Brain pericyte (primary cell): Measurements from ENCODE around the gene RBBP7.

Source experiments
- DNase-seq: peaks from one replicate; pipeline ENCODE4 v3.0.0-alpha.2; 2012; ENCODE audit warnings: low read depth, low spot score

The RBBP7 gene

DNA sequence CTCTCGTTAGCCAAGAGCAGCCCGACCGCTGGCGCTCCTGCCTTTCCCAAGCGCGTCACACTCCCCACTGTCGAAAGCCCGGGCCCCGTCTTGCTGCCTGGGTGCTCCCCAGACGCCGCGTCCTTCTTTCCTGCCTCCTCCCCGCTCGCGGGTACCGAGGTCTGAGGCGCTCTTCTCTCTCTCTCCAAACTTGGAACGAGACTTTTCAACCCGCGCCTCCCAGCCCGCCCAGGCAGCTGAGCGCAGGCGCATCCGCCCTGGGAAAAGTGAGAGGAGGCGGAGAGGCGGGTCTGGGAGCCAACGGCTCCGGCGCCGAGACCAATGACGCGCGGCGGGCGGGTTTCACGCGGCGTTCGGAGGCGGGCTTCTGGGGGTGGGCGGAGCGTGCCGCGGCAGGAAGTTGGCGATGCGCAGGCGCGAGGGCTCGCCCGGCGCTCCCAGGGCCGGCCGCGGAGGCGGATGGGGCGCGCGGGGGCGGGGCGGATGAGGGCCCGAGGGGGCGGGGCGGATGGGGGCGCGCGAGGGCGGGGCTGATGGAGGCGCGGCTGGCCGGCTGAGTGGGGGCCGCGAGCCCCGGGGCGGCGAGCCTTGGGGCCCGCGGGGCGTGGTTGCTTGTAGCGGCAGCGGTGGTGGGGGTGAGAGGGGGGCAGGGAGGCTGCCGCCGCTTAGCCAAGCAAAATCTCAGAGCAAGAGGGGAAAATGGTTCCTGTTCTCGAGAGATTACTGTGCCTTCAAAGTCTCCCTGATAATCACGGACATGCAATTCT lies at the start of gene RBBP7:
Gene RBBP7 (minus strand): TSS at position 268 of the 767 bp plus-strand sequence. CDS start 309 bp downstream, outside the sequence.
- peak; percentile 71 for DNase-seq

DNA sequence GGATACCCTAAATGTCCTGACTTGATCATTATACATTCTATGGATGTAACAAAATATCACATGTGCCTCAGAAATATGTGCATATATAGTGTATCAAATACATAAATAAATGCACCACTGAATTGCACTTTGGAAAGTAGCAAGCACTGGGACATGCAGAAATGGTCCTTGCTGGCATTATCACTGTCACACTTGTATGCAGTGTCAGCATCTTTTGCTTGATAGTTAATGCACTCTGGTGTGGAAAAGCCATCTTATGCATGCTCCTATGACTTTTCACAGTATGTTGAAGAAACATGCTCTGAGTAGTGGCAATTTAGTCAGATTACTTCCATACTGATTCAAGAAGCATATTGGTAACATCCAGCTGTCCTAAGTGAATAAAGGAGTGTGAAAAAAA lies 48.8 kb upstream of the RBBP7 start:
- DNase-seq, result no peak

DNA sequence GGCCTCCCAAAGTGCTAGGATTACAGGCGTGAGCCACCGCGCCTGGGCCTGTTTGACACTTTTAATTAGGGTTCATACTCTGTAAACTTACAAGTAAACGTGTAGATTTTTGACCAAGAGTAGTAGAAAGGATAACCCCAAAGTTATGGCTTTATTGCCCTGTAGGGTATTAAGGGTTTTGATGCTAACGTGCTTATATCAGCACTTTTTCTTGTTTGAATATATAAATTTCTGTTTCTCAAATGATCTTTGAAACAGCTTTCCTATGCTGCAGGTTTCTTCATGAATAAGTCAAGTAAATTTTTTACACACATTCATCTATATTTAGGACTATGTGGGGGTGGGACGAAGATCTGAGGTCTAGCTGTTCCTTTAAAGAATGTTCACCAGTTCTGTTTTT lies 47.0 kb upstream of the RBBP7 start:
- no peak for DNase-seq

DNA sequence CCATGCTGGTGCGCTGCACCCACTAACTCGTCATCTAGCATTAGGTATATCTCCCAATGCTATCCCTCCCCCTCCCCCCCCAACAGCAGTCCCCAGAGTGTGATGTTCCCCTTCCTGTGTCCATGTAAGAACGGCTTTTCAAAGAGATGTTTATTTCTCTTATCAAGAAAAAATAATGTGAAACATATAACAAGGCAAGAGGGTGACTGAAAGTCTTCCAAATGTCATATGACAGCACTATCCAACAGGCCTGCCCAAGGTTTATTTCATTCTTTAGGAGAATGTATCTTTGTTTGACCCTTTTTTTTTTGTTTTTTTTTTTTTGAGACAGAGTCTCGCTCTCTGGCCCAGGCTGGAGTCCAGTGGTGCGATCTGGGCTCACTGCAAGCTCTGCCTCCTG lies 46.4 kb upstream of the RBBP7 start:
- DNase-seq, result no peak

DNA sequence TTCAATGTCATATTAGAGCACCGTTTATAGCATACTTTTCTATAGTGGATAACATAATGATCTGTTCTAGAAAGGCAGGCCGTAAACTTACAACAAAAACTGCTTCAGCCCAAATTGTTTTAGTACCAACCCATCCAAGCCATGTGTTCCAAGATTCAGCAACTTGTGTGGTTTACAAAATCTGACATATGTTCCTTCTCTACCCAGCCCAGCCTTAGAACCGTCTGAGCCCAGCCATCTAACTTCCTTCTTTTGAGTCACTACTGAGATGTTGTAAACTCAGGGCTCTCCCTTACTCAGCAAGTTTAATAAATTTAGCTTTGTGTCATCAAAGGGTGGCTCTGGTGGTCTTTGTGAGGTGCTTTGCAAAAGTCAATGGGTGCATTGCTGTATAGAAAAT lies 43.9 kb upstream of the RBBP7 start:
- no peak for DNase-seq

DNA sequence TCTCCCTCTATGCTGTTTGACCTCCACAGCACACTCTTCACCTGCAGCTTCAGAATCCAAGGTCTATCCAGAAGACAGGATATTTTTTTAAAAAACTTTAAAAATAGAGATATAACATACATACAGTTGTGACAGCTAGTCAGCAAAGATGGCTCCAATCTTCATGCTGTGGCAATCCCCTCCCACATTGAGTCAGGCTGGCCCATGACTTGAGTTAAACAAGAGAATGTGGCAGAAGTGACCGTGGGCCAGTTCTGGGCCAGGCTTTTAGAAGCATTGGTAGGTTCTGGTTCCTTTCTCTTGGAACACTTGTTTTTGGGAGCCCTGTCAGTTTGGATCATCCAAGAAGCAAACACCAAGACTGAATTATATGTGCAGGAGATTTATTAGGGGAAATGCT lies 40.2 kb upstream of the RBBP7 start:
- no peak for DNase-seq

DNA sequence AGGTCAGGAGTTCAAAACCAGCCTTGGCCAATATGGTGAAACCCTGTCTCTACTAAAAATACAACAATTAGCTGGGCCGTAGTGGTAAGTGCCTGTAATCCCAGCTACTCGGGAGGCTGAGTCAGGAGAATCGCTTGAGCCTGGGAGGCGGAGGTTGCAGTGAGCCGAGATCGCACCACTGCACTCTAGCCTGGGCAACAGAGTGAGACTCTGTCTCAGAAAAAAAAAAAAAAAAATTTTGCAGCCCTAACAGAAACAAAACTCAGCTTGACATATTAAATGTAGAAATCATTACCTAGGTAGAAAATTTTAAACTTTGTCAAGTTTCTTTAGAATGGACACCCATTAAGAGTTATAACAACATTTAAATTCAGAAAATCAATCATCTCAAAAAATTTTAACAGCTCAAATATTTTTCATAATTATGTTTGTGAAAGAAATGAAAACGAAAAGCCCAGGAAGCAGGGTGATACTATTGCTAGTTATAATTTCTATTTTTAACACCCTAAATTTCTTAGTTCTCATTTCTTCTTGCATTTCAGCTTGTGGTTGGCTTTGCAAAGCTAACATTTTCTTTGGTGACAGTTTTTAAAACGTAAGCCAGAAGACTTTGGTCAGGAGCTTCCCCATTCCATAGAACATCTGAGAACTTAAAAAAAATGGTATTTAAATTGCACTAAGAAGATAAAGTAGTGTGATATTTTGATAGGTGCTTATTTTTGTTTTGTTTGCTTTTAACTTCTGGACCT lies 33.3 kb upstream of the RBBP7 start:
- no peak for DNase-seq

DNA sequence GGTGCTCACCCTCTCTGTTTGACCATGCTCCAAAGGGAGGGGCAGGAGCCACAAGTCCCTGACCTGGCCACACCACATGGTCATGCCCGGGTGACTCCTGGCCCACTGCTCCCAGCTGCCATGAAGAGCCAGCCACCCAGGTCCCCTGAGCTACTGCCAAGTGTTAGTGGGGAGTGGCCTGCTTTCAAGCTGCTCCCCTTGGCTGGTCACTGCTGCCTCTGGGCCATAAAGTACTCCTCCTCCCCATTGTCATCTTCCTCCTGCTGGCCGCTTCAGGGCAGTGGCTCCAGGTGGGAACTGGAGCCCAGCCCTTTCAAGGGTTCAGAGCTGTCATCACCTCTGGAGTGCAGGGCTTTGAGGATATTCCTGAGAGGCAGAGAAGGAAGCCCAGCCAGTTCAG lies 27.3 kb upstream of the RBBP7 start:
- DNase-seq, result no peak

DNA sequence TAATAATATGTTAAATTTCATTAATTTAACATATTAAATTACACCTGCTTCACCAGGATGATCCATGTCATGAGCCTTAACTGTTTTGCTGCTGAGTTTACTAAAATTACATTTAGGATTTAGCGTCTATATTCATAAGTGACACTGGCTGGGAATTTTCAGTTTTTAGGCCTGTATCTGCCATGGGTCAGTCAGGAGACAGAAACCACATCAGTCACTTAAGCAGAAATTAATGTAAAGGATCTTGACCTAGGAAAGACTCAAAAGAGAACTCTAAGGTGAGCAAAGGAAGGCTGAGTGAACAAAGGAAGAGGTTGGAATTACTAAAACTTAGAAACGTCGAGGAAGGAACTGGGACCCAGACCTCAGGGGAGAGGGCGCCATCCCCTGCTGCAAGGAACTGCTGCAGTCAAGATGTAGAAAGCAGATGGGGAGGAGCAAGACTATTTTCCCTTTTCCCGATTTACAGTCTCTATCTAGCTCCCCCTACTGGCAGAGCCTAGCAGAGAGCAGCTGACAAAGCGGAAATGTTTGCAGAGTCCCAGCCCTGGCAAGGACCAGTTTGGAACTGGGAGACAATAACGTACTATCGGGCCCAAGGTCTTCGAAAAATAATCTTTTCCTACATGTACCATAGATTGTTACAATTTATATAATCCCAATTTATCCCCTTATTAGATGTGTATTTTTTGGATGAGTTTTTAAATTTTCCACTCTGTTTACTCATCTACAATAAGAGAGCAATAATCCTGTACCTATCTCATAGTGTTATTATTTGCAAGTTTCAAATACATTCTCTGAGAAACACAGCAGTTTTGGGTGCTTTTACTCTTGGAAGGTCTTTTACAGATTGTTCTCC lies 22.6 kb upstream of the RBBP7 start:
- peak; percentile 18 for DNase-seq

DNA sequence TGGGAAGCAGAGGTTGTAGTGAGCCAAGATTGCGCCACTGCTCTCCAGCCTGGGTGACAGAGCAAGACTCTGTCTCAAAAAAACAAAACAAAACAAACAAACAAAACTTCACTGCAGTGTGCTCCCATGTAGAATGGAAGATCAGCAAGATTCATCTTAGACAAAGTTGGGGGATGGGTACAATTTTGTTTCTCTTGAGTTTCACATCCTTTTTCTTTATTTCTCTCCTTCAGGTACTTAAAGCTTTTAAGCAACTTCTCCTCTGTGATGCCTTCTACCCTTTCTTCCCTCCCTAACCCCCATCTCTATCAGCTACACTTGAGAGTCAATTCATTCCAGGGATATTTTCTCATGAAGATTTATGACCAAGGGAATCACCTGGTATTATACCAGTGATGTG lies 15.5 kb upstream of the RBBP7 start:
- no peak for DNase-seq

DNA sequence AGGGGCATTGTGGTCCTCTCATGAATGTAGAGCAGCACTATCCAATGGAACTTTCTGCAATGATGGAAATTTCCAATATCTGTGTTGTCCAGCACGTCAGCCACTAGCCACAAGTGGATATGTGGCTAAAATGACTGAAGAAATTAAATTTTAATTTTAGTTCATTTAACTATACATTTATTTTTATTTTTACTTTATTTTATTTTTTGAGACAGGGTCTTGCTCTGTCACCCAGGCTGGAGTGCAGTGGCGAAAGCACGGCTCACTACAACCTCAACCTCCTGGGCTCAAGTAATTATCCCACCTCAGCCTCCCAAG lies 13.3 kb upstream of the RBBP7 start:
- no peak for DNase-seq

DNA sequence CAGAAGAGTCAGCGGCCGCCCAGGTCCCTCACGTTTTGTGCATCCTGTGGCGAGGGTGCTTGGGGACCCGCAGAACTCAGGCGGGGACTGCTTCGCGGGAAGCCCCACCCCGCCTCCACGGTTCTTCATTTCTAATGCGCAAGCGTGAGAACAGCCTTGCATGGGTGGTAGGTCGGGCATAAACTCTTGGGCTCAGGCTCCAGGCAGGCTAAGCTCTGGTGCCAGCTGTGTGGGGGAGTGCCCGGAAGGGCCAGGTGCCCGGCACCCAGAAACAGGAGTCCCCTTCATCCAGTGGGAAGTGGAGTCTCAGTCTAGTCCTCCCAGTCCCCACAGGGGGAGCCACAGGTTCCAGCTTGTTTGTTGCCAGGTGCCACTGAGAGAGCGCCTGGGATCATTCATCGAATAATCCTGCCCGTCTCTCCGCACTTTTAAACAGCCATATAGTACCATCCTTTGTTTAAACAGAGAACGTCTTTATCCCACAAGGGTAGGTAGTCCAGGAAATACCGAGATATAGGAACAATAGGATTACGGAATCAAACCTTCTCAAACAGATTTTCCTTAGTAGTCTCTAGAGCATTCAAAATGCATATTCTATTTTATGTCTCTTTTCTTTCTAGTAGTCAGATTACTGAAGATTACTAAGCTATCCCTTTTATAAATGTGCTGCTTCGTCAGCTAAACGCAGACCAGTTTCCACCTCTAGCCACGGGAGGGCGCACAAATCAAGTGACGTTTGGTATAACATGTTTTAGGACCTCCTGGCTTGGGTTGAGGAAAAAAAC lies 12.7 kb upstream of the RBBP7 start:
- peak; percentile 32 for DNase-seq

DNA sequence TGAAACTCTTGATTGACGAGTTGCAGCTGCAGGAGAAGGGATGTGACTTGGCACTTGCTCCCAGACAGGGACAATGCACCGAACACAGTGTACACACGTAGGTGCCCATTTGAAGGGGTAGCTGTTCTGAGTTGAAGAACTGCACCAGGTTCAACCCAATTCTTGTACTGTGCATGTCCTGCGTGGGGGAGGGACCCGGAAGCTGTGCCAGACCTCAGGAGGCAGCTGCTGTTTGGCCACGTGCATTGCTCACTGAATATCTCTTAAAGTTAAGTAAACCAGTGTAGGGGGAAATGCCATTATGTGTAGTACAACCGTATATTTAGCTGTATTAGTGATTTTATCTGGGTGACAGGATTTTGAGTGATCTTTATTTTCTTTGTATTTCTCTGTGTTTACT lies 12.0 kb upstream of the RBBP7 start:
- DNase-seq, result no peak

DNA sequence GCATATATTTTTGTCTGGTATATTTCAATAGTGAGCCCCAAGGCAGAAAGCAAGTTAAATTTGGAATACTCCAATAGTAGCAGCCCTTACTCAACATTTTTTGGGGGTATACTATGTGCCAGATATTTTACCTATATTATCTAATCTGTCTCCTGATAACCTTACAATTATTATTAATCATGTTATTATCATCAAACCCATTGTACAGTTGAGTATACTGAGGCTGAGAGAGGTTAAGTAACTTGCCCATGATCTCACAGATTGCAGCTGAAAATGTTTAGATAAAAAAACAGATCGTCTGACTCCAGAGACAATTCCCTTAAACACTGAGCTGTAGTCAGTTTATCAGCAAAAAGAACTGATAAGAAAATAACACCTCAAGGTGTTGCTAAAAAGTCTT lies 6.5 kb upstream of the RBBP7 start:
- no peak for DNase-seq

DNA sequence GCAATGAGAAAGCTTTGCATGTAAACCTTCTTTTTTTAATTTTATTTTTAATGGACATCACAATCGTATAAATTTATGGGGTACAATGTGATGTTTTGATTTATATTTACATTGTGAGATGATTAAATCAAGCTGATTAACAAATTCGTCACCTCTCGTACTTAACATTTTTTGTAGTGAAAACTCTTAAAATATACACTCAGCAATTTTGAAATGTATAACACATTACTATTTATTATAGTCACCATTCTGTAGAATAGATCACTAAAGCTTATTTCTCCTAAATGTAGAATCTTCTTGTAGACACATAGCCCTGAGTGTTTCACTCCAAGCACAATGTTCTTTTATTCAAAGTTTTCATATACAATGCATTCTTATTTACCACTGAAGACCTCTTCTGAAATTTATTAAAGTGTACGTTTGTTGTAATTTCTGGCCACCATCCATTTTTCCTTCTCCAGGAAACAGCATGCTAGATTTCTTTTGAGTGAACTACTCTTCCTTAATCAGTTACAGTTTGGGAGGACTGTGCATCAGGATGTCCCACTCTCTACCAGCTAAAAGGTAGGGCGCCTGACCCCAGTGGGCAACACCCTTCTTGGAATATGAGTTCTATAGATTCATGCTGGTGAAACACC lies 4.4 kb upstream of the RBBP7 start:
- no peak for DNase-seq

DNA sequence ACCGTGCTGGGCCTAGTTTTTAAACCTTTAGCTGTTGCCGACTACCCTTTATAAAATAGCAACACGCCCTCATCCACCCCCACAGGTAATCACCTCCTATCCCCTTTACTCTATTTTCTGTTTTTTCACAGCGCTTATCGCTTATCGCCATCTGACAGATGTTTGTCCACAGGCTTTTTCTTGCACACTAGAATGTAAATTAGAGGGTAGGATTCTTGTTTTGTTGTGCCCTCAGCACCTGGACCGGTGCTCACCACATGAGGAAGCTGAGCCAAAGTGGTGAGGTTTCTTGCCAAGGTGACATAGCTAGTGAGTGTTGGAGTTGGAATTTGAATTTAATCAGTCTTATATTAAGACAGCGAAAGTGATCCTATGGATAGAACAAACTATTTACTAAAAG lies 2.9 kb upstream of the RBBP7 start:
- no peak for DNase-seq

DNA sequence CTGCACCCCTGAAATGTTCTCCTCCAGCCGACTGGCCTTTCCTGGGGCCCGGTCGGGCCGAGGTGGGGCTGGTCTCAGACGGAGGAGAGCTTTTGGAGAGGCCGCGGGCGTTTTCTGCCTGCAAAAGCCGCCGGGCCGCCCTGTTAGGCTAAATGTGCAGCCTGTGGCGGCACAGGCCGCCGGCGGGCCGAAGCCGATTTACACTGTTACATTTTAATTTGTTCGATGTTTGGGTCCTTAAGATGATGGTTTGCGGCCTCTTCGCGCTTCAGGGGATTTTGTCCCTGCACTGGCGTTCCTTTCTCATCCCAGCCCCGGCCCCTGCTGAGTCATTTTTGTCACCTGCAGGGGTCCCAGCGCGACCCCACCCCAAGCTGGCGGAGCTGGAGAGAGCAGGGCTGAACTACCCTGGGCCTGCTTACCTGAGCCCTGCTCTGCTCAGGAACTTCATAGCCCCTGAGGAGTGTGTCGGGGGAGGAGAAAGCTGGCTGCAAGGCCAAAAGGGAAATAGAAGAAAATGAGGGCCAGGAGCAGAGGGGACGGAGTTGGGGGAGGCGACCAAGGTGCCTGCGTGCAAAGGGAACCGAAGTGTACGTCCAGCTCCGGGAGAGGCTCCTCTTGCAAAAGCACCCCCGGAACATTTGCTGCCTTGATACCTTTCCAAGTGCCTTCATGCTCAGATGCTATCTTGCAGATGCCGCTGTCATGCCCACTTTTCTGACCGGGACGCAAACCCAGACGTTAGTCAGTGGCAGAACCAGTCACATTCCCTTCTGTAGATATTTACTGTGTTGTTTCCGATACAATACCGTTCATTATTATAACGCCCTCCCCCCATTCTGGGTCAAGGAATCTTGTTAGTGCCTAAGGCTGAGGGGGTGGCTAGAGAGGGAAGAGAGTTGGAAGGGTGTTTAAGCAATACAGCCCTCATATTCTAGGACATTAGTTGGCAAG lies 977 bp upstream of the RBBP7 start:
- no peak for DNase-seq

DNA sequence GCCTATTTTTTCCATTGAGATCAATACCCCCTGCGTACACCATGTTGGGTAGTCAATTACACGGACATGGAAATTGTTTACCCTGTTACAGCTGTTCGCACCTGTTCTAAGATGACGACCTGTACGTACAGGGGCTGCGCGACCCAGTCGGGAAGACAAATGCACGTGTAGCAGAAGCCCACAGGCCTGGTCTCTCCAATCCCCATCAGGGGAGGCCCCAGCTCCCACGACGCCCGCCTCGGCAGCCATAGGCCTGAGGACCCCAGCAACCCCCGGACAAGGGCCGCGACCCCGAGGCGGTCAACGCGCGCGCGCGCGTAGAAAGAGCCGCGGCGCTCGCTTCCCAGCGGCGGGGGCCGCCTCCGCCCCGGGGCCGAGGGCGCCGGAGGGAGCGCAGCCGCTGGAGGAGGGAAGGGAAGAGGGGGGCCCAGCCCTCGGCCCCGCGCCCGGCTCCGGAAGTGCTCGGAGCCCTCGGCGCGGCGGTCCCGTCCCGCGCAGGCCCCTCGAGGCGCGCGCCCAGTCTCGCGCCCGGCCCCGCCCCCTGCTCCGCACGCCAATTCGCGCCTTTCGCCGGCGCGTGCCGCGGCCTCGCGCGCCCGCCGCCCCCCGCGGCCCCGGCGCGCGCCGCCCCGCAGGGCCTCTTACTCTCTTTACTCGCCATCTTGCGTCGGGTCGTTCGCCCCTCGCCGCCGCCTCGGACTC lies 618 bp downstream of the RBBP7 start:
- no peak for DNase-seq

DNA sequence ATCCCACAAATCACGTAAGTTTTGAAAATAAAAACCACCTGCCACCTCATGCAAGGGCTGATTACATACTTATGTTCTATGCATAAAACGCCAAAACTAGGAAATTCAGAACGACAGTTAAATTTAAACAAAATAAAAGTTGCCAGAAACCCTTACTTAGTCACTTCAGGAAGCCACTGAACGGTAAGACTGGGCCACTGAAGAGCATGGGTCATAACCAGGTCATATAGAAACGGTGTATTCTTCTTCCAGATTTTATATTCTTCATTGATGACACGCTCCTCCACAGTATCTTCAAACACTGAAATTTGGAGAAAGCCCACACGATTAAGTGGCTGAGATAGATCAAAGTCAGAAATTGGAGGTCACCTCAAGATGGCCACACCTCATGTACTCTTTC lies 1.2 kb downstream of the RBBP7 start:
- DNase-seq, result no peak
